Keratinocyte (primary cell): ENCODE data around the gene BTNL8.

Source experiments
- CTCF ChIP-seq, 3 experiments: IDR thresholded peaks in 1 of 3; conservative IDR thresholded peaks in 1 of 3; optimal IDR thresholded peaks in 1 of 3; 2 replicates in 2 of 3; 3 replicates in 1 of 3; pipeline versions ENCODE3 to v1.5.1; 2011; ENCODE audit warnings: low read length in 3 of 3, mild to moderate bottlenecking in 3 of 3, moderate library complexity in 2 of 3, control low read depth in 1 of 3, inconsistent platforms in 1 of 3; ENCODE audit not compliant: insufficient read depth in 2 of 3; ENCODE audit errors: extremely low read depth in 1 of 3
- EZH2 ChIP-seq: IDR thresholded peaks from one replicate; pipeline ENCODE4 v1.6.1; 2012; ENCODE audit warnings: inconsistent platforms, mild to moderate bottlenecking, low read length, moderate library complexity

- no peak for TF ChIP-seq CTCF (optimal IDR thresholded peaks at IDR 0.05 in 1 of 3, IDR thresholded peaks at IDR 0.05 in 1 of 3, conservative IDR thresholded peaks at IDR 0.05 in 1 of 3; ENCODE audit: extremely low read depth in 1 of 3, insufficient read depth in 2 of 3, low read length in 3 of 3)
- no peak for TF ChIP-seq EZH2
These were observed 36.2 kb downstream of the BTNL8 start for GRCh38 chr5:180935203-180935602.
